Testis (tissue), 2 donors: ENCODE data around the gene DCAF12L1.

Source experiments
- POLR2A ChIP-seq: fragments of 450-650 bp; IDR thresholded peaks from one replicate; pipeline ENCODE4 v1.6.1; 2017; ENCODE audit warnings: antibody characterized with exemption, mild to moderate bottlenecking, moderate library complexity
- TF ChIP-seq, protein P1 (sequence below), 3 experiments: fragments of 450-650 bp in 2 of 3; fragments of 200-600 bp in 1 of 3; sonication (generic) in 1 of 3; IDR thresholded peaks; one replicate each; pipeline ENCODE4 v1.5.1; 2016 to 2019; ENCODE audit warnings: antibody characterized with exemption in 3 of 3, mild to moderate bottlenecking in 2 of 3, moderate library complexity in 1 of 3

DNA sequence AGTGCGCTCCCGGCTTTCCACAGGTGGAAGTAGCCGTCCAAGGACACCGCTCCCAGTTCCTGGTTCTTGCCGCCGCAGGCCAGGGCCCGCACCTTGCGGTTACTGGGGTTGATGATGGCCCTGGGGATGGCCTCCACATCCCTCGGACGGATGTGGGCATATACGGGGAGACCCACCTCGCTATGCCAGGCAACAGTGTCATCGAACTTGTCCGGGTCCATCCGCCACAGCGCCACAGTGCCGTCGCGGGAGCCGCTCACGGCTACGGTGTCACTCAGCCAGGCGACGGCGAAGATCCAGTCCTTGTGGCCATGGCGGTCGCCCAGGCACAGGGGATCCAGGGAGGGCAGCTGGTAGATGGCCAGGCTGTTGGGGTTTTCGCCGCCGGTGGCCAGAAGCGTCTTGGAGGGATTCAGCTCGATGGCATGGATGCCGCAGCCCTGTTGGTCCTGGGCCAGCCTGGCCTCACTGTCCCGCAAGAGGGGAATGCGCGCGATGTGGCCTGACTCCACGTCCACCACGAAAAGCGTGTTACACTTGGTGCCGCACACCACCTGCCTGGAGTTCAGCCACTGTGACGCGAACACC lies 795 bp downstream of the DCAF12L1 start:
- TF ChIP-seq, protein P1, sequence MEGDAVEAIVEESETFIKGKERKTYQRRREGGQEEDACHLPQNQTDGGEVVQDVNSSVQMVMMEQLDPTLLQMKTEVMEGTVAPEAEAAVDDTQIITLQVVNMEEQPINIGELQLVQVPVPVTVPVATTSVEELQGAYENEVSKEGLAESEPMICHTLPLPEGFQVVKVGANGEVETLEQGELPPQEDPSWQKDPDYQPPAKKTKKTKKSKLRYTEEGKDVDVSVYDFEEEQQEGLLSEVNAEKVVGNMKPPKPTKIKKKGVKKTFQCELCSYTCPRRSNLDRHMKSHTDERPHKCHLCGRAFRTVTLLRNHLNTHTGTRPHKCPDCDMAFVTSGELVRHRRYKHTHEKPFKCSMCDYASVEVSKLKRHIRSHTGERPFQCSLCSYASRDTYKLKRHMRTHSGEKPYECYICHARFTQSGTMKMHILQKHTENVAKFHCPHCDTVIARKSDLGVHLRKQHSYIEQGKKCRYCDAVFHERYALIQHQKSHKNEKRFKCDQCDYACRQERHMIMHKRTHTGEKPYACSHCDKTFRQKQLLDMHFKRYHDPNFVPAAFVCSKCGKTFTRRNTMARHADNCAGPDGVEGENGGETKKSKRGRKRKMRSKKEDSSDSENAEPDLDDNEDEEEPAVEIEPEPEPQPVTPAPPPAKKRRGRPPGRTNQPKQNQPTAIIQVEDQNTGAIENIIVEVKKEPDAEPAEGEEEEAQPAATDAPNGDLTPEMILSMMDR (IDR thresholded peaks at IDR 0.05), result no peak
- no peak for TF ChIP-seq POLR2A
